NCI-H82 (cell line): ENCODE measurements around the gene PSMC4.

Experiments
- DNase-seq: peaks from one replicate; lab custom pipeline; 2025; lab: John Stamatoyannopoulos, UW

Gene PSMC4

GRCh38 chr19:39970675-39971379 is at the start of gene PSMC4:
Gene PSMC4, plus strand, starts transcription at chr19:39971165. Its CDS starts 38 bp downstream, at chr19:39971203.
- peak; percentile 100 for DNase-seq

GRCh38 chr19:39923862-39924261 is 47.1 kb upstream of the PSMC4 start:
- no peak for DNase-seq

GRCh38 chr19:39924389-39924788 is 46.6 kb upstream of the PSMC4 start:
- no peak for DNase-seq

- DNase-seq, result no peak
Observed at GRCh38 chr19:39924952-39925351, 46.0 kb upstream of the PSMC4 start.

- no peak for DNase-seq
Observed at GRCh38 chr19:39926170-39926760, 44.7 kb upstream of the PSMC4 start.

GRCh38 chr19:39927076-39927475 is 43.9 kb upstream of the PSMC4 start:
- no peak for DNase-seq

- no peak for DNase-seq
Observed at GRCh38 chr19:39927524-39928356, 43.2 kb upstream of the PSMC4 start.

GRCh38 chr19:39928357-39928725 is 42.6 kb upstream of the PSMC4 start:
- no peak for DNase-seq

GRCh38 chr19:39929750-39930149 is 41.2 kb upstream of the PSMC4 start:
- no peak for DNase-seq

- DNase-seq, result no peak
Observed at GRCh38 chr19:39934584-39935363, 36.2 kb upstream of the PSMC4 start, which contains the start of gene FCGBP. Gene FCGBP, minus strand, starts transcription at chr19:39934634.

- DNase-seq, result no peak
Observed at GRCh38 chr19:39935364-39935661, 35.7 kb upstream of the PSMC4 start.

- no peak for DNase-seq
Observed at GRCh38 chr19:39936020-39936419, 34.9 kb upstream of the PSMC4 start.

- DNase-seq, result no peak
Observed at GRCh38 chr19:39936622-39937021, 34.3 kb upstream of the PSMC4 start.

- no peak for DNase-seq
Observed at GRCh38 chr19:39937094-39937720, 33.8 kb upstream of the PSMC4 start.

GRCh38 chr19:39937787-39938186 is 33.2 kb upstream of the PSMC4 start:
- no peak for DNase-seq

- no peak for DNase-seq
Observed at GRCh38 chr19:39939556-39939955, 31.4 kb upstream of the PSMC4 start.

GRCh38 chr19:39940221-39940833 is 30.6 kb upstream of the PSMC4 start:
- no peak for DNase-seq

- DNase-seq, result no peak
Observed at GRCh38 chr19:39941151-39941550, 29.8 kb upstream of the PSMC4 start.

- DNase-seq, result no peak
Observed at GRCh38 chr19:39941615-39942365, 29.2 kb upstream of the PSMC4 start.

GRCh38 chr19:39942366-39942730 is 28.6 kb upstream of the PSMC4 start:
- no peak for DNase-seq

GRCh38 chr19:39943586-39943985 is 27.4 kb upstream of the PSMC4 start:
- DNase-seq, result no peak
